GM12874 (cell line): ENCODE measurements around the gene ECM2.

Experiments
- CTCF ChIP-seq: IDR thresholded peaks from 2 replicates; pipeline ENCODE4 v1.5.1; 2011; ENCODE audit warnings: low read depth, mild to moderate bottlenecking, control low read depth, low read length, moderate library complexity; ENCODE audit not compliant: insufficient read depth

The ECM2 gene

GRCh38 chr9:92525306-92525705 lies 10.5 kb downstream of the ECM2 start:
- no peak for TF ChIP-seq CTCF

GRCh38 chr9:92524881-92525280 lies 10.9 kb downstream of the ECM2 start:
- TF ChIP-seq CTCF = no peak

GRCh38 chr9:92522983-92523970 lies 12.5 kb downstream of the ECM2 start:
- TF ChIP-seq CTCF = no peak

GRCh38 chr9:92520837-92521236 lies 15.0 kb downstream of the ECM2 start:
- no peak for TF ChIP-seq CTCF

GRCh38 chr9:92518199-92518598 lies 17.6 kb downstream of the ECM2 start:
- TF ChIP-seq CTCF = no peak

GRCh38 chr9:92517046-92517445 lies 18.7 kb downstream of the ECM2 start:
- no peak for TF ChIP-seq CTCF

- TF ChIP-seq CTCF = no peak
Observed at GRCh38 chr9:92516521-92516920, 19.3 kb downstream of the ECM2 start.
